HCEC 1CT (cell line): ENCODE measurements around the gene STK39.
A peak's percentile ranks its signal among the peaks of the same experiment; 100 is the strongest.
"Not testable (repeated sequence)": the region's sequence is repeated elsewhere in the genome, so short reads cannot be mapped to it uniquely, and the experiment has no call there.

Experiments used
- DNase-seq: peaks from one replicate; pipeline ENCODE4 v3.0.0-alpha.2; 2017

The STK39 gene

DNA sequence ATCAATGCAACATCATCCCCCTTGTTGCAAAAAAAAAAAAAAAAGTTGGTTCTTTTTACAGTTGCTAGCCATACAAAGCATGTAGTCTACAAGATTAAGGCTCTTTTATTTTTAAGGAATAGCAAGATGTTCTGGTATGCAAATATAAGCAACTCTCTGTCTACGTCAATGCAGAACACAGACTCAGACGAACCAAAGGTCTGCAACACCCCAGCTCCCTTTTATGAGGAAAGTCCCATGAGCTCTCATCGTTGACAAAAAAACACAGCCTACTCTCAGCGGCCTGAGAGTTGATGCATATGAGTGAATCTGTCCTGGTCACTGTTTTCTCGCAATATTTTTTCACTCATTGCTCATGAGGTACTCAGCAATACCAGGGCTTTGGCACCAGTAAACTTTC is 112.9 kb downstream of the STK39 start:
- no peak for DNase-seq

DNA sequence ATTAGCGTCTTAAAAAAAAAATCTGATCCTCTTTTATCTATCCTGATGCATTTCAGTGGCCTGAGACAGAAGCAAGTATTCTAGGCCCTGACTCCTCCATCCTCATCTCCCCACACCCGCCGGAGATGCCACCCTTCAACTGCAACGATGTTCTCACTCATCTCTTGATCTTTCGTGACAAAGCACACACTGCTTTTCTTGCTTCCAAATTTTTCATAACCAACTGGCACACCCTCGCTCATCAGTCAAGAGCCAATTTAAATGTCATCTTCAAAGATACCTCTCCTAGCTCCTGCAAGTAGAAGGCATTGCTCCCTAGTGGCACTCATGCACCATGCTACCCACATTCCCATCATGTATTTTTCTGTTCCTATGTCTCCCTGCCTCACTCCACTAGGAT is 115.0 kb downstream of the STK39 start:
- DNase-seq, result no peak

DNA sequence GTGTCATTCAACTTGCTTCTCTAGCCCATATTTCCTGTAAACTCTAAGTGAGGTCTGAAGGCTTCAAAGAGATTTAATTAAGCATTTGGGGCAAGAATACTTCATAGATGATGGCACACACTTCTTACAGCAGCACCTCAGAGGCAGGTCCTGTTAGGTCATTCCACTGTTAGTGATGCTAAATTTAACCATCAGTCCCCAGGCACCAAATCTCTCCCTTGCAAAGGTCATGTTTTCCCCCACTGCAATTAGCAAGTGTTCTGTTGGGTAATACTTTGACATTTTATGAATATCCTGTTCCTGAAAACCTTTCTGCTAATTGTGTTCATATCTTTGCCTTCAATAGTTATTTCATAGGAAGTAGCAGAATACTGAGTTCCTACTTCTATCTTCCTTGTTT is 117.0 kb downstream of the STK39 start:
- no peak for DNase-seq

DNA sequence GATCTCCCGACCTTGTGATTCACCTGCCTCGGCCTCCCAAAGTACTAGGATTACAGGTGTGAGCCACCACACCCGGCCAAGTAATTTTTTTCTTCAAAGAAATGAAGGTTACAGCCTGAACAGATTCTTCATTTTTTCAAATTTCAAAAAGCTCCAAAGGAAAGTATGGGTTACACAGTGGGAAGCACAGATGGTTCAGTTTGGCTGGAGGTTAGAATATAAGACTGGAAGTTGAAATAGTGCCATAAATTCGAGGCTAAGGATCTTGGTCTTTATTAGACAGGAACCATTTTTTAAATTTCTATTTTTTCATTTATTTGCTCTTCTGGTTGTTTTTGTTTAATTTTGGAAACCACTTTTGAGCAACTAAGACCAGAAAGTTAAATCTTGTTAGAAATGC is 120.0 kb downstream of the STK39 start:
- no peak for DNase-seq

DNA sequence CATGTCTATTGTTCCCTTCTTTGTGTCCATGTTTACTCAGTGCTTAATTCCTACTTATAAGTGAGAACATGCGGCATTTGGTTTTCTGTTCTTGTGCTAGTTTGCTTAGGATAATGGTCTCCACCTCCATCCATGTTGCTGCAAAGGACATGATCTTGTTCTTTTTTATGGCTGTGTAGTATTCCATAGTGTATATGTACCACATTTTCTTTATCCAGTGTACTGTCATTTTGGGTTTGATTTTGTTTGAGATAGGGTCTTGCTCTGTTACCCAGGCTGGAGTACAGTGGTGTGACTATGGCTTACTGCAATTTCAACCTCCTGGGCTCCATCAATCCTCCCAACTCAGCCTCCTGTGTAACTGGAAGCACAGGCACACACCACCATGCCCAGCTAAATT is 125.2 kb downstream of the STK39 start:
- not testable (repeated sequence) for DNase-seq

DNA sequence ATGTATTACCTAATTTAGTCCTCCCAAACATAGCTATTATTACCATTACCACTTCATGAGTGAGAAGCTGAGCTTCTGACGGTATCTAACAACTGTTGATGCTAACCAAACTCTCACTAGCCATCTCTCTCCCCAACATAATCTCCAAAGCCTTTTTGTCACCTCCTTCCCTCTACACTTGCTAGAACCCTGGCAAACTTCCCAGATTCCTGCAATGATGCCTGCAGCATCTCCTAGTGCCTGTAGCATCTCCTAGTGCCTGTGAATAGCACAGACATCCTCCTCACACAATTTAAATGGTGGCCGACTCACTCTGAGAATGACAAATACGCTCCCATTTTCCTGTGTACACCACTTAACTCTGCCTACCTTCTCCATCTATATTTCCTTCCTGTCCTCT is 126.7 kb downstream of the STK39 start:
- no peak for DNase-seq

DNA sequence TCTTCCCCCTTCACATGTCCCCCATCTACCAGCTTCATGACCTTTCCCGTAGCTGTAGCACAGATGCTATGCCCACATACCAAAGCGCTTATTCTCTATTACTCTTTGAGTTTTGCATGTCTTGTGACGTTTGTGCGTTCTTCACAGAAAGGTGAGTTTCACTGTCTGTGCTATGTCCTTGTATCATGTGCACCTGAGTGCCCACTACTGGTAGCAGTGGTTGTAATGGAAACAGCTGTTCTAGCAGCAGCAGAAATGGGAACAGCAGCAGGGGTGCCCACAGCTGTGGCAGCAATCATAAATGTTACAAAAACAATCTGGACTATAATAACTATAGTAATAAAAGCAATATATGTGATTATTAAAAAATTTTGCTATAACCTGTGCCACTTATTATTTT is 127.1 kb downstream of the STK39 start:
- no peak for DNase-seq

DNA sequence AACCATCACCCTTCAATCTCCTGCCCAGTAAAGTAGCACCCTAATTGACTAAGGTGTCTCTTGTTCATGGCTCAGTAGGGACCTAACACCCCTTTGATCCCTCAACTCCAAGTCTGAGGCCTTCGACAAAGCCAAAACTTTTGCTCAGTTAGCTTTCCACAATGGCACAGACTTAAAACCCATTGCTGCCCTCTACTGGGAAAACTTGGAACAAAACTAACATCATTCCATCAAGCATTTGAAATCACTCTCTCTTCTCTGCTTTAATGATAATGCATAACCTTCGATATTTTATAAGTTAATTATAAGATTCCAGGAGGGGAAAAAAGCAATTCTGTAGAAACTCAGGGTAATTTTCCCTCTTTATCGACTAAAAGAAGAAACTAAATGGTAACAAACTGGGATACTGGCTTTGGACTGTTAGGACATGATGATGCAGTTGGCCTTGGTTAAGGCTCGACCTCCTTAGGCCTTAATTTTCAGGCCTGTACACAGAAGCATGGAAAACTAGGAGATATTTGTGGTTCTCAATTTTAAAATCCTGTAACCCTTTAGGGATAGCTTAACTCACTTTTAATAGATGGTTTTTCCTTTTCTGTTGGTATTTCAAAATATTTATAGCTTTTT is 127.8 kb downstream of the STK39 start:
- peak; percentile 53 for DNase-seq

DNA sequence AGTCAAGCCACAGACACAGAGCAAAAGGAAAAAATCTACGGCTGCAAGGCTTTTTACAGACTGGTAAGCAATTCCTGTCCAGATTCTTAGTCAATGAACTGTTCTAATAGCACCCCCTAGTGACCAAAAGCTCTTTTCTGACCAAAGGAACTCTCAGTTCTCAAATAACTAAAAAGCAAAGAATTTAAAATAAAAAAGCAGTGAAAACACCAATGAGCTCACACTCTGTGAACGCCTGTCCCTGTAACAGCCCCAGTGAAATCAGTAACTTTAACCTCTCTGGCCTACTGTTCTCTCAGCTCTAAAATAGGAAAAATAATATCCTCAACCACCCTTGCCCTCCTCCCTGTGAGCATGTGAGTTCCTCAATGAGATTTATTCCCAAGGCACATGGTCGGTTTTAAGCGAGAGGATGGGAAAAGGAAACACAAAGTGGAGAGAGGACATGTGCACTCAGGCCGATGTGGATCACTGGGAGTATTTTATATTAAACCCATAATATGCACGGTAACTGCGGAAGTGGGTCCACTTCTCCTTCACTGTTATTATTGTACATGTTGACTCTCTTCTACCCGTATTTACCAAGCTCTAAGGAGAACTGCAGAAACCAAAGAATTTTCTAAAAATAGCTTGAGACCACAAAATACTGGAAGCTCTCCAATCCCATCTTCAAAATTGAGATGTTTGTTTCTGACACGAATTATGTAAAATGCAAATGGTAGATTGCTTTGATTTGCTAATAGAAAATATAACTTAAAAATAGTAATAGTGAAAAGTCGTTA is 128.5 kb downstream of the STK39 start:
- DNase-seq, result peak; percentile 72

DNA sequence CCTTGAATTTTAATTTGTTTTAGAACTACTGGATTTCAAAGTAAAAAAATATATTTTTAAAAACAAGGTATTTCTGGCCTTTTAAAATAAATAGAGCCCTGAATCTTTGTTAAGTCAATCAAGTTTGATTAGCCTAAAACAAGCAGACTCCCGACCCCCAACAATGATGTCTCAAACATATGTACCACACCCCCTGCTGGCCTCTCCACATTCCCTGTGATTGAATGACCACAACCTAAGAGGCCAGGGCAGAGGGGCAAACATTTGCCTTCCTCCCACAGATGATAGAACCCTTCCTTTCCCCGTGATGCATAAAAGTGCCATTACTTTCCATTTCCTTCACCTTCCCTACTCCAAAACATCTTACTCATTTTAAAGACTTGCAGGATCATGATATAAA is 130.9 kb downstream of the STK39 start:
- DNase-seq, result no peak

DNA sequence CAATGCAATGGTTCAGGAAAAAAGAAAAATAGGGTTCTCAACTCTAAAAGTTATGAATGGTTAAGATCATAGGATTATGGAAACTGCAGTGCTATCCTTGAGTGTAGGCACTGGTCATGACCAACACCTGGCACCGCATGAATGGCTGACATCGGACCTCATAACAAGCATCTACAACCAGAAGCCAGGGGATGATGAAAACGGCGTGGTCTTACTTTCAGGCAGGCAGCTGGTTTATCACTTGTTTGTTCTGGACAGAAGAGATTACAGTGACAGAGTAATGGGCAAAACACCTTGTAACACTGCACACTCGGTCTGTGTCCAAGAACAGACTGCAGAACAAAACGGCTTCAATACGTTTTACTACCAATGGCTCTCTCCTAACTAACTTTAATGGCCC is 132.8 kb downstream of the STK39 start:
- no peak for DNase-seq

DNA sequence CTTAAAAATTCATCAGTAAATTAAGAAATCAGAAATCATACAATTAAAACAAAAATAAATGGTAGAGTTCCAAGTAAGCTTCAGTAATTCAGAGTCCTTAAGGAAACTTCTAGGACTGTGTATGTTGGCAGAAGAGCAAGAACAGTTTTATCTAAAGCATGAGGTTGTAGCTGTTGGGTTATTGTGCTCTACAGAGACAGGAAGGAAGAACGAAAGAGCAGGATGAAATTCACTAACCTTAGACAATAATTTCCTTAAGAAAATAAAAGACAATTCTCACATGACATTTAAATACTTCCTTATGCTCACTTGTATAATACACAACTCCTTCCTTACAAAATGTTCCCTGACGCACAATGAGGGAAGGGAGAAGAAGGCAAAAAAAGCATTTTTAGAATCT is 133.4 kb downstream of the STK39 start:
- no peak for DNase-seq

DNA sequence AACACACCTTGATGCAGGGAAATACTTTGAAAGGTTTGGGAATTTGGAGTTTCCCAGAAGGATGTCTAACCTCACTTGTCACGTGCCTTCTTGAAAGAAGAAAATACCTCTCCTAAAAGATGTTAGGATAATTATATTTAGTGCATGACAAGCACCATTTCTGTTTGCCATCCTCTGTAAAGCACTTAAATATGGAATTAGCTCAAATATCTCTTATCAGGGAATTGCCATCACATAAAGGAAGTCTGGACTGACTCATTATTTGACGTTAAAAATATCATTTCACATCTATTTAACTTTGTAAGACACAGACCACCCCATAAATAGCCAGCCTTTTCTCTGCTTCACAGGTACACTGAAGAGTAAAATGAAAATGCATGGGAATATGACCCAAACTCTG is 140.1 kb downstream of the STK39 start:
- no peak for DNase-seq

DNA sequence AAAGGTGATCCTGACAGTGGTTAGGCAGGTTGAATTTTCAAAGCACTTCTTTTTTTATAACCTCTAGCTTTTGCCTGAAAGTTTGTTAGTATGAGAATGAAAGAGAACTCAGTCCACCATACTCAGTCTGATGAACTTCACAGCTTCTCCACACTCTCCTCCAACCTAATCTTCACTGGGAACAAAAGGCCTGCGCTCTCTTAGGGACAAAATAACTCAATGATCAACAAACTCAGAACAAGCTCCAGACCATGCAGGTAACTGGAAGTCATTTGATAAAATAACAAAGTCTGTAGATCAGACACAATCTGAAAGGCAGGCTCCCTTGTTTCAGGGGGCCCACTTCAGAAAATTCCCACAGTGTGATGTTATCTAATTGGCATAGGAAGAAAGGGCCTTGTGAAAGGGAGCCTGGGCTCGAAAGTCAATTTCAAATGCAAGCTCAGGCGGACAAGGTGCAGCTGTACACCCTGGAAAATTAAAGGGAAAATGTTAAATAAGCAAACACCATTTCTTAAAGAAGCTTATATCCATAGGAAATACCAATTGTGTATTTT is 142.2 kb downstream of the STK39 start:
- DNase-seq, result no peak

DNA sequence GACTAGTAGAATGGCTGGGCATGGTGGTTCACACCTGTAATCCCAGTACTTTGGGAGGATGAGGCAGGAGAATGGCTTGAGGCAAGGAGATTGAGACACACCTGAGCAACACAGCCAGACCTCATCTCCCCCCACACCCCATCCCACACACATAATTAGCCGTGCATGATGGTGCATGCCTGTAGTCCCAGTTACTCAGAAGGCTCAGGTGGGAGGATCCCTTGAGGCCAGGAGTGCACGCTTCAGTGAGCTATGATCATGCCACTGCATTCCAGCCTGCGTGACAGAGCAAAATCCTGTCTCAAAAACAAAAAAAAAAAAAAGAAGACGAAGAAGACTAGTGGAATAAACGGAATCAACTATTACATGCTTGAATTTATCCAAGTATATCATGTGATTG is 150.0 kb downstream of the STK39 start:
- no peak for DNase-seq

DNA sequence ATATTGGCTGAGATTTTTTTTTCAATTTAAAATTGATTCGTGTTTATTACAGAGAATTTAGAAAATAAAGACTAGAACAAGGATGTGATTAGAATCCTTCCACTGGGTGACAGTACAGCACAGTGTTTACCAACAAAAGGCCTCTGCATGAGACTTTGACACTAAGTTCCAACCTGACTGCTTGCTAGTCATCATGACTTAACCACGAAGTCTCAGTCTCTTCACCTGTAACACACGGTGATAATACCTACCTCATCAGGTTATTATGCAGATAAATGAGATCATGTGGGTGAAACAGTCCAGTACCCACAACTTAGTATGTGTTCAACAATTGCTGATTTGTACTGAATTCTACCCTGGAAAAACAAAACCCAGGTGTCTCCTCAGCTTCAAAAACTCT is 151.2 kb downstream of the STK39 start:
- no peak for DNase-seq

DNA sequence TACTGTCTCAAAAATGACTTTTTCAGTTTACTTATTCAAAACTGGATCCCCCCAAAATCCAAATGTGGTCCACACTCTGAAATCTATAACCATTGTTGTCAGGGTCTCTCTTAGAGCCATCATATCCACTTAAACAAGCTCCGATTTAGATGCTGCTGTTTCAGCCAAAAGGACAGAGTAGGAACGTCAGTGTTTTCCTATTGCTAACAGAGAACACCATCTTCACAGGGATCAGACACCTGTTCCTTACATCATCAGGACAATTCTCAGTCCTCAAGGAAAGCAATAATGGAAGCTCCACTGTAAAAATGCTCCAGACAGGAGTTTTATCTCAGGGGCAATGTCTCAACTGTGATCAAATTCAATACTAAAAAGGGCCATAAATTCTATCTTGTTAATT is 155.4 kb downstream of the STK39 start:
- DNase-seq, result no peak

DNA sequence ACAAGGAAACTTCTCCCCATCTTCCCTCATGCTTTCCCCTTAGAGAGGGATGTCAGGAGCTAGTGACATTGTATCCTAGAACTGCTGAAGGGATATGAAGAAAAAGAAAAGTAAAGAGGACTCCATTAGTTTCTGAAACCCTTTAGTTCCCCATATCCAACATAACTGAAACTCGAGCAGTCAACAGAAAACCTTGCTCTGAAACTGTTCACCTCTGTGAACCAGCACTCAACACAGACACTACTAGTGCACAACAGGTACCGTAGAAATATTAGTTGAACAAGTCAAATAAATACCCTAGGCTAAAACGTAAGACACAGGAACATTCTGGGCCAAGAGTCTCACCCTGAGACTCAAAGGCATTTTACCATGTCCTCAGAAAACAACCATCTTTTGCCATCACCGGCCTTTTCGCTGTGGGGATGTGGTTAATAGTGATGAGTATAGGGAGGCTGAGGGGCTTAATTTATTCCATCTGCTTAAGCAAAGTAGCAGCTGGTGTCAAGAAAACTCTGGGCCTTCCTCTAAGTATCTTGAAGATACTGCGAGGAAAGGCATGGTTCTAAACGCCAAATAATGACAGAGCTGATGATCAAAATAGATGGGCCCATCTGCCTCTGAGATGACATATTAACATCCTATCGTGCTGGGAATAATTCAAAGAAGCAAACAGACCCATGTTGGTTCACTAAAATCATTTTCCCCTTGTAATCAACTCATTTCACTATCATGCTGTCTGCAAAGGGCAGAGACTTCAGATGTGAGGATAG is 156.8 kb downstream of the STK39 start:
- no peak for DNase-seq

DNA sequence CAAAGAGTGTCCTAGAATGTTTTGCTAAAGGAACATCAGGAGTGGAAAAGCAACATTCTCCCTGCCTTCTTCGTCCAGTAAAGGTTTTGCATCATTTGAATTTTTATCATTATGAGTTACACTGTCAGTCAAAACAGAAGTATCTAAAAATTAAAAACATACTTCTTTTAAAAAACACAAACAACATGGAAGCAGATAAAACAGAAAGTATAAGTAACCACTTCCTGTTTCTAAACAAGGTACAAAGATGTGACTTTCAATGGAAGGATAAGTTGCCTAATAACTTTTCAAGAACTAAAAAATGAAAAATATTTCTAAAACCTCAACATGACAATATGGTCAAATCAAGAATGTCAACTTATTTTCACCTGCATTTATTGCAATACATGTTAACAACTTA is 158.2 kb downstream of the STK39 start:
- DNase-seq, result no peak

DNA sequence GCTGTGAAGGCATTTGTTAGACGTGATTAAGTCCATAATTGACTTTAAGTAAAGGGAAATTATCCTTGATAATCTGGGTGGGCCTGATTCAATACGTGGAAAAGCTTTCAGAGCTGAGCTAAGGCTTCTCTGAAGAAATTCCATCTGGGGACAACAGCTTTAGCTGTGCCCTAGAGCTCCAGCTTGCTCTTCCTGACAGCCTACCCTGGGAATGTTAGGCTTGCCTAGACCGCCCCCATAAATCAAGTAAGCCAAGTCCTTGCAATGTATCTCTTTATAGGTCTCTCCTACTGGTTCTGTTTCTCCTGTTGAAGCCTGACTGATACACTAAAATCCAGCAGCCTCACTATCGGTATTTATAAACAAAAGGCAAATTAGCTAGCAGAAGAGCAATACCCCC is 160.0 kb downstream of the STK39 start:
- no peak for DNase-seq

DNA sequence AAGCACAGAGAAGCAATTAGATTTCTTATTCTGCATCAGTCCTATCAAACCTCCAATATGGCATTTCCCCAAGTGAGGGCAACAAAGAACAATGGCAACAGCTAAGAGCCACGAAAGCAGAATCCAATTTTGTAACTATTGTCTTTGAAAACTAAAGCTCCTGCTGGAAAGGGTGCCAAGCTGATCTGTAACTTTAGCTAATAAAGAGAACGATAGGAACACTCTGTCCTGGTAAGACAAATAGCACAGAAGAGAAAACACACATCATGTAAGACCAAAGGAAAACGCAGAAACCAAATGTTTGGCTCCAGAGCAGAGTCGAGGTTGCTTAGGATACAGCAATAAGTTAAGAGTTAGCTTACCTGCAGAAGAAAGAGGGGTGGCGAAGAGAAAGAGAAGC is 160.5 kb downstream of the STK39 start:
- no peak for DNase-seq

DNA sequence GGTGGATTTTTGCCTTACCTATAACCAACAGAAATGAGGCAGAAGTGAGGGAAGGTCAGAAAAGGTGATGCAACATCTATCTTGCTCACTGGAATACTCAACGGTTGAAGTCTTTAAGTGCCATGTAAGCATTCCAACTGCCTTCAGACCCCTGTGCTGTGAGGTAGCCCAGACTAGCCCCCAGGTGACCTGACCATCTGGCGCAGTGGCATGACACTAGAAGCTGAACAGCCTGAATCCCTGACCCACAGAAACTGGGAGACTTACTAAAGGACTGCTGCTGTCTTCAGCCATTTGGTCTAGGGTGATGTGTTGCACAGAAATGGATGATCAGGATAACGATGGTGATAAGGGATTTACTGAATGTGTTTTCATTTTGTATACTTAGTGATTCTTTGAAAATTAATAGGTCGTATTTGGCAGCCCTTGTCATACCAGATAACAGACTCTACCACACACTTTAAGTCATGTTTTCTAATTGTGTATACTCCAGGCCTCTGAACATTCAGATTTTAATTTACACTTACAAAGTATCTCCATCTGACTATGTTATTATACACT is 161.5 kb downstream of the STK39 start:
- no peak for DNase-seq

DNA sequence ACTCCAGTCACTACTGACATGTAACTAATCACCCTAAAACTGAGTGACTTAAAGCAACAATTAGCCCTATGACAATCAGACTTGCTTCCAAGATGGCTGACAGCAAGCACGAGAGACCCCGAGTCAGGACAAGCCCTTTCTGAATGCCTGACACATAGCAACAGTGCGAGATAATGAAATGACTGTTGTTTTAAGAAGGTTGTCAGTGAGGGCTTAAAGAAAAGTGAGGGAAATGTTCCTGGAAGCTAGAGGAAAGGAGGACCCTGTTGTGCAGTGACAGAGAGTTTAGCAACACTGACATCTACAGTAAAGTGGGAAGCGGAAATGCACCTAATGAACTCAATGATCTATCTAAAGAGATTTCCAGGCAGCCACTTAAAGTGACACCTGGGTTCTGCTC is 163.1 kb downstream of the STK39 start:
- DNase-seq, result no peak

DNA sequence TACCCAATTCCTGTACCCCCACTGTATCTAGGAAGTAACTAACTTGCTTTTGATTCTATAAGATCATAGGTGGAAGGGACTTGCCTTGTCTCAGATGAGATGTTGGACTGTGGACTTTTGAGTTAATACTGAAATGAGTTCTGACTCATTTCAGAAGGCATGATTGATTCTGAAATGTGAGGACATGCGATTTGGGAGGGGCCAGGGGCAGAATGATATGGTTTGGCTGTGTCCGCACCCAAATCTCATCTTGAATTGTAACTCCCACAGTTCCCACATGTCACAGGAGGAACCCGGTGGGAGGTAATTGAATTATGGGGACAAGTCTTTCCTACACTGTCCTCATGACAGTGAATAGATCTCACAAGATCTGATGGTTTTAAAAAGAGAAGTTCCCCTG is 165.9 kb downstream of the STK39 start:
- not testable (repeated sequence) for DNase-seq
